DMS153 treated with DMSO at 0.1 percent for 48 hours (cell line): ENCODE results near the gene ASTN2.

Experiments
- DNase-seq: peaks from one replicate; lab custom pipeline; 2025; ENCODE audit not compliant: unreplicated experiment; lab: John Stamatoyannopoulos, UW

ASTN2 gene

DNA sequence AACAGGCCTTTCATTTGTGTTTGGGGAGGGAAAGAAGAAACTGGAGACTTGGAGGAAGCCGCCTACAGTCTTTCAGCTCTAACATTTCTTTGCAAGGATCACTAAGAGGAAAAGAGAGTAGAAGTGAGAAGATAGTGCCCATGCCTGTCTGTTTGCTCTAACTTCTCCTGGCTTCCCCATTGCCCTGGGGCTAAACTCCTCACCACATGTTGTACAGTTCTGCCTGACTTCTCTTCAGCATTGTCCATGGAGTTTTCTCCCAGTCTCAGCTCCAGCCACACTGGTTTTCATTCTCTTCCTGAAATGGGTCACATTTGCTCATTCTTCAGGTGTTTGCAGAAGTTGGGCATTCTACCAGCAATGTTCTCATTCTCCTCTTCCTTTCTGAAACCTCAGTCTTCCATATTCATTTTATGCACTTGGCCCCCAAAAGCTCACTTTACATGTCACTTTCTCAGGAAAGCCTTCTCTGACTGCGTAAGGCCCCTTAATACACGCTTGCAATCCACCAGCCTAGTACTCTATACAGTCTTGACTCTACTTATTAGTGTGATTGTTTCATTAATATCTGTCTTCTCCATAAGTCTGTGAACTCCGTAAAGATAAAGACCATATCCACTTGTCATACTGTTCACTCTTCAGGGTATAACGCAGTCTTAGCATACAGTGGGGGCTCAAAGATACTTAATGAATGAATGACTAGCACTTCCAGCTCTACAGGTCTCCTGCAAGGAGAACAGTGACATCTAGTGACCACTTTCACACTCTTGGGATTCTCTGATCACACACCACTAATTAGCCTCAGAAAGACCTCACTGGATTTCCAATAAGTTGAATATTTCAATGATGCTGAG lies 768.0 kb downstream of the ASTN2 start:
- DNase-seq, result peak; percentile 7

DNA sequence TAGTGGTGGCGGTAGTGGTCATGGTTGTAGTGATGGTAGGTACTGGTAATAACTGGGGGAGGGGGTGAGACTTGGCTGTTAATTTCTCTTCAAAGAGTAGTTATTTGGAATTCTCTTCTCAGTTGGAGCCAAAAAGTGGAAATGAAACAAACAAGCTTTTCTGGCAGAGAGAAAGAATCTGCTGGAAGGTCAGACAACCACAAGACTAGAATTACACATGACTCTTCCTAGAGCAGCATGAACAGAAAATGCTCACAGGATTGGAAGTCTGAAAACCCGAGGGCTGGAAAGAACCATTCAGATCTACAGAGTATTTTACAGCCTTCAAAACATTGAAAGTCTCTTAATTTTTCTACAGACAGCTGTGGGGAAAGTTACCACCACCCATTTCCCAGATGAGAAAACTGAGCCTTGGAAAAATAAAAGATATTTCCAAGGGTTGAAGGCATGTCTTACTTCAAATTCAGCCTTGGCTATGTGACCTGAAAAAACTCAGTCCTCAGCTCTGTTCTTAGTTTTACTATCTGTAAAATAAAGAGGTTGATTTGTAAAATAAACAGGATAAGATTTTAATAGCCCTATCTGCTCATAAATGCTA lies 770.7 kb downstream of the ASTN2 start:
- DNase-seq, result no peak

GRCh38 chr9:116643691-116644090 lies 771.2 kb downstream of the ASTN2 start:
- DNase-seq, result no peak

DNA sequence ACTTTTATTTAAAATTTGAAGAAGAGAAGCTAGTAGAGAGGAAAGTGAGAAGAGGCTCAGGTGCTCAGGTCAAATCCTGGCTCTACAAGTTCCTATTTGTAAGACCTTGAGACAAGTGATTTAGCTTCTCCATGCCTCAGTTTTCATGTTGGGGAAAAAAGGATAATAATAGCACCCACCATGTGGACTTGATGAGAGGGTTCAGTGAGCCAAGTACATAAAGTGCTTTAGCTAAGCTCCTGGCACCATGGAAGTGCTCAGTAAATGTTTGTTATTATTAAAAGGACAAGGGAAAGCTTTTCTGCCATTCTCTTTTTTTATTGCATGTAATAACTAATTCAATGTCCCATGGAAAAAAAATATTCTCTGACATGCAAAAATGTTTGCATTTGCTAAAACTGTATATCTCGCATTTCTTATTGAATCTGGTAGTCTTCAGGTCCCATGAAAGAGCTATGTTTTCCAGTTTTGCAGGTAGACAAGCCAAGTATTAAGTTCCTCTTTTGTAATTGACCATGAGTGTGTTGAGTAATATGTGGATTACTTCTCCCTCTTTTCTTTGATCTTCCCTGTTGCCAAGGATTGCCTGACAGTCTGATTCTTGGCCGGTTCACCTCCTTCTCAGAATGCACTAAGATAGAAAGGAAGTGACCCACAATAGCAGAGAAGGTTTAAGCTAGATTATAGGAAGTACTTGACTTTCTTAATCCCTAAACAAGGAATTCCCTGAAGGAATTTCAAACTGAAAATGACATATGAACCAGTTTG lies 773.4 kb downstream of the ASTN2 start:
- DNase-seq, result no peak

DNA sequence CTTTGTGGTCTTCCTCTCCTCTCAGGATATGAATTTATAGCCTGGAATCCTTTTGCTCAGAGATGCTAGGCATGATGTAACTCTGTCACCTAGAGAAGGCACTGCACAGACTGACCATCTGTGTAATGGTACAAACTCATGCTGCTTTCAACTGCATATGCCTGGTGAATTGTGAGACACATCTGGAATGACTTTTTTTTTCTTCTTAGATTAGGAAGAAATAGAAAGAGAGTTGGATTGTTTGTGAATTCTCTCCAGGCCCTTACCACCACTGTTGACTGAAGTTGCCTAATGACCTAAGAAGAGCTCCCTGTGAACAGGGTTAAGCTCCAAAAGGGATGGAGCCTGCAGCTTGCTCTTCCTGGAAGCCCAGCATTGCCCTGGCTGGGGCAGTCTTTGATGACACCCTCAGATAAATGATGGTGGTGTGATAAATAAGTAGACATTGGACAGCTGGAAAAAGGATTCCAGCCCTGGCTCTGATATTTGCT lies 775.6 kb downstream of the ASTN2 start:
- no peak for DNase-seq

GRCh38 chr9:116635908-116636307 lies 778.9 kb downstream of the ASTN2 start:
- DNase-seq, result no peak

DNA sequence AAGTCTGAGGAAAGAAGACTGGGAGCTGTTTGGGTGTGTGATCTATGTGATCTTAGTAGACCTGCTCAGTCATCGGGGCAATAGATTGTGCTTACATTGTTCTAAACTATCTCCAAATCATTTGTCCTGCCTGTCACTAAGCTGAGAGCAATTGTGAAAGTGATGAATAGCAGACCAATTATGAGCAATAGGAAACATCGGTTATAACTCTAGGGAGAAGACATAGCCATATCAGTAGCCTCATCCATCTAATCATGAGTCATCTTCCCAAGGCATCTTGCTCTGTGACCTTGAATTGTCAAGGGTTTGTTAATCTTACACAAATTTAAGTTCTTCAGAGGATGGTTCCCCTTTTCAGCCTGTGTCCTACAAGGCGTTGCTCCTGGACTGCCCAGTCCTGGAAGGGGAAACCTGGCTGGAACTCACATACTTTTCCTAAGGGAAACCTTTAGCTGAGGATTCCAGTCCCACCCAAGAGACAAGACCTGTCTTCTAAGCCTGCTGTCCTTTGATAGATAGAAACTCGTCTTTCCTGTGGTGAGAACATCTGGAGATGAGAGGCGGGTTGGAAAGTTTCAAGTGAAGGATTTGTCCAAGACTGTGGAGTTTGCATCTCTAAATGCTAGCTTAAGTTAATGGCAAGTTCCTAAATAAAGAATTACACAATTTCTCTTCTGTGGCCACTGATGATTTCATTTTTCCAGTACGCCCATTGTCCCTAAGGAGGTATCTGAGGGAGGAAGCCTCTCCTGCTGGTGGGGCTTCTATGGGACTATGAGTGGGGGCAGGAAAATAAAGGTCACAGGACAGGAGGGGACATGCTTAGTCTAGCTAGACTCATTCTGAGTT lies 781.6 kb downstream of the ASTN2 start:
- DNase-seq, result no peak

DNA sequence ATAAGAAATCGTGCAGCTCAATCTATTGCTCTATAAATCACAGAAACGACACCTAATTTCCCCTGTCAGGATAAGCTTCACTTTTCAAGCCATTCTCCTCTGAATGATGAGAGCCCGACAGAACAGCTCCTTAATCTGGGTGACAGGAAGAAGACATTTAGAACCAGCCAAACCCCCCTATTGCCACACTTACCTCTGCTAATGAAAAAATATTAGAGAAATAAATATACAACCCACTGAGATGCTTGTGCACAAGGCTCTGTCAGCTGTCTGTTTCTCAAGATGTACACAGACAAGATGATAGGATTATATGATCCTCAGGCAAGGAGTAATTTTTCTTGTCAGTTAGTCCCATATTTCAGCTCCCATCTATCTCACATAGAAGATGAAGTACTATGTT lies 785.2 kb downstream of the ASTN2 start:
- DNase-seq, result no peak

DNA sequence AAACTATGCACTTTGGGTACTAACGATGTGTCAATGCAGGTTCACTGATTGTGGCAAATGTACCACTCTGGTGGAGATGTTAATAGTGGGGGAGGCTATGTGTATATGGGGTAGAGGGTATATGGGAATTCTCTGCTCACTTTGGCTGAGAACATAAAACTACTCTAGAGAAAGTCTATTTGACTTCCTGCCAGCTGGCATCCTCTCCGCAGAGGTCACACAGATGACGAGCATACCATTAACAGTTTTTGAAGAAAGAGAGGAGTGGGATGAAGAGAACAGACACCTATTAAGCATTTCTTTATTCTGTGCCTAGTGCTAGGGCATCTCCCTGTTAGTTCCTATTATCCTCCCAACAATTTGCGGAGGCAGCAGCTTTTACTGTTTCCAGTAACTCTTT lies 786.1 kb downstream of the ASTN2 start:
- no peak for DNase-seq

- DNase-seq, result no peak
Observed at GRCh38 chr9:116627433-116627832, 787.4 kb downstream of the ASTN2 start.

GRCh38 chr9:116626762-116627161 lies 788.1 kb downstream of the ASTN2 start:
- DNase-seq, result no peak

GRCh38 chr9:116623715-116624114 lies 791.1 kb downstream of the ASTN2 start:
- no peak for DNase-seq

DNA sequence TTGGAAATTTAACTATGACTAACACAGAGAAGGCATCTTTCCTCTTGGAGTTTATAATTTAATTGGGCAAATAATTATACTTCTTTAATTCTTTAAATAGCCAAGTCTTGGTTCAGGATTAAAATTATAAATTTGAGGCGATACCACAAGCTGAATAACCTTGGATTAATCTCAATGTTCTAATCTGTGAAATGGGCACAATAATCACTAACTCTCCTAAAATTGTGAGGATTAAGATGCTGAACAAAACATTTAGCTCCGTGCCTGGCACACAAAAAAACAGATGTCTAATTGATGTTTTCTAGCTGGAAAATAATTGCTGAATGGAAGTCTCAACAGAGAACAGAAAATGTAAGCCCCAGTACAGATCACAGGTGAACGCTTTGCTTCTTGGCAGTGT lies 797.5 kb downstream of the ASTN2 start:
- DNase-seq, result no peak

GRCh38 chr9:116616304-116616914 lies 798.4 kb downstream of the ASTN2 start:
- DNase-seq, result no peak

GRCh38 chr9:116608064-116608463 lies 806.8 kb downstream of the ASTN2 start:
- no peak for DNase-seq

DNA sequence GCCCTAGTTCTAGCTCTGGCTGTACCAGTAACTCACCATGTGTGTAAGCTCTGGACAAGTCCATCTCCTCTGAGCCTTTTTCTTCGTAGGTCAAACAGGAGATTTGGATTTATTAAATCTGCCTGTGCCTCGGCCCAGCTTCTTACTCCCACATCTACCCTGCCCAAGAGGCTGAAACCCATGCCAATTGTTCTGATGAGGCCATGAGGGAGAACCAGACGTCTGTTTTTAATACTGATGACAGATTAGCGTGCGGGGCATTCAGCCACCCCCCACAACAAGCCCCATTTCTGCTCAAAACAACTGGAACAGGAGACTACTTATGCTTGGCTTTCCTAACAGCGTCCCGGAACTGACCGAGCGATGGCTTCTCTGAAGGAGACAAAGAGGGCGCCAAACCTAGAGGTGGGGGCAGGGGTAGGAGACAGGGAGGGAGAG lies 808.9 kb downstream of the ASTN2 start:
- DNase-seq, result no peak

DNA sequence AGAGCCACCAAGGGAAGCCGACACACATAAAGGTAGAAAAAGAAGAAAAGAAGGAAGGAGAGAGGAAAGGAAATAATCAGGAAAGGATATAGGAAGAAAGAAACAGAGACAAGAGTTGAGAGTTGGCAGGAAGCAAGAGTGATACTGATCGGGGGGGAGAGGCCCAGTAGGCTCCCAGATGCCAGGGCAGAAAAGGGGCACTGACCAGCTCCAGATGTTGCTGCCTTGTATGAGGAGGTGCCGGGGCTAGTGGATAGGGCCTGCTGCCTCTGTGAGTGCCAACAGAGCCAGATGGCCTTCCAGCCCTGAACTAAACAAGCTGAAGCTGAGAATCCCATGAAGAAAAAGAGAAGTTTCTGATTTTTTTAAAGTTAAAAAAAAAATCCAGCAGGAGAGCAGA lies 809.8 kb downstream of the ASTN2 start:
- no peak for DNase-seq

GRCh38 chr9:116604251-116604650 lies 810.6 kb downstream of the ASTN2 start:
- DNase-seq, result no peak

DNA sequence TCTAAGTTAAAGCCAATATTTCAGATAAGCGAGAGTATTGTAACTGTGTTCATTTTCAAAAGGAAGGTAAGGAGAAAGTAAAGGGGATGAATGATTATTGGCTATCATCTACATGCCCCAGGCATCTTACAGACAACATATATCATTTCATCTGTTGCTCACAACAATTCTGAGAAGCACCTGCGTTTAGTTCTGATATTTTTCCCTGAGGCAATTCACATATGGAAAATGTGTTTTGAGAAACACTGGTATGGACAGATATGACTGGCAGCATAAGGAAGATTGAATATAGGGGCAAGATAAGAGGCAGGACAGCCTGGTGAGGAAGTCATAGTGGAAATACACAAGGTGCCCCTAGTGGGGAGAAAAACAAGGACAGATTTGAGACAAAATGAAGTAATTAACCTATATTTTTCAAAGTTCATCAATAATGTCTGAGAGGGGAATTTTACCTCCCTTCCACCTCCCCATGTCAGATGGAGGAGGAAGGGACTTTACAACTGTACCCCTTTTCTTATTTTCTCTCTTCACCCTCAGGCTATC lies 815.4 kb downstream of the ASTN2 start:
- no peak for DNase-seq

DNA sequence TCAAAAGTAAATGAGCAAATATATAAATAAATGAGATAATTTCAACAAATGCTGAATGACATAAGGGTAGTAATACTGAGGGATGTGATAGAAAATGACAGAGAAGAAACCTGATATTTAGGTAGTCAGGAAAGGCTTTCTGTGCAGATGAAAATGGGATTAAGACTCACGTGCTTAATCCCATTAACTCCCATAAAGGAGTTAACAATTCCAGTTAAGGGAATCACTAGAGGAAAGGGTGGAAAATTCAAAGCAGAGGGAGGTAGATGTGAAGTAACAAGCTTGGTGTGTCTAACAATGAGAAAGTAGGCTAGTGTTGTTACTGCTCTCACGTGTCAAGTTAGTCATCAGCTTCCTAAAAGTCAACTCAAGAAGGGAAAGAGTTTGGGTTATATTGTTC lies 818.2 kb downstream of the ASTN2 start:
- no peak for DNase-seq
